ENCODE measurements around the gene CATSPERE. TPM values are rescaled to one million over a fixed set of nuclear protein-coding genes. Genes with fewer than 3 reads are reported as not detected.

CATSPERE gene
- total RNA-seq, 4 donors from 2014 or later = 0.45 to 1.4 (median 0.55) TPM

DNA sequence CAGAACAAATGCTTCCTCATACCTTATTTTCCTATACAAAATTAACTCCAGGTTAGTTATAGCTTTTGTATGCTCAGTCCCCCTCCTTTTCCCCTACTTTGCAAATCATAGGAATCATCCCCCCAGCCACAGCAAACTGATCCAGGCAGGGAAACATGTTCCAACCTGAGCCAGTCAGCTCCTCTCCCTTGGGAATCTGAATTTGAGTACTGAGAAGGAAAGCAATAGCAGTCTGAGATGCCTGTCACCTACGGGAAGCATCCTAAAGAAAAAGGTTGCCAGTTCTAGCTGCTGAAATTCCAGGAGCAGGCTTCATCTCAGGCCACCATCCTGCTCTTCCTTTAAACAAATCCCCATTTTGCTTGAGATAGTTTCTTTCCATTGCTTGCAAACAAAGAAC, 16.2 kb upstream of the CATSPERE start:
- Histone ChIP-seq H3K36me3 (no peaks in the 10 kb centered on the region), H3K9me3 (no peaks in the 10 kb centered on the region), H3K27ac (peak overlapping the region; percentile 40), H3K4me1 (peaks cover 37% of the 10 kb centered on the region), H3K27me3 (no peaks in the 10 kb centered on the region), H3K4me3 (no peak overlapping the region)
- WGBS = 18% methylated on average over 1 of the region's 1 CpG
- no peak for TF ChIP-seq POLR2A (IDR thresholded peaks at IDR 0.05)
- TF ChIP-seq, protein P1, sequence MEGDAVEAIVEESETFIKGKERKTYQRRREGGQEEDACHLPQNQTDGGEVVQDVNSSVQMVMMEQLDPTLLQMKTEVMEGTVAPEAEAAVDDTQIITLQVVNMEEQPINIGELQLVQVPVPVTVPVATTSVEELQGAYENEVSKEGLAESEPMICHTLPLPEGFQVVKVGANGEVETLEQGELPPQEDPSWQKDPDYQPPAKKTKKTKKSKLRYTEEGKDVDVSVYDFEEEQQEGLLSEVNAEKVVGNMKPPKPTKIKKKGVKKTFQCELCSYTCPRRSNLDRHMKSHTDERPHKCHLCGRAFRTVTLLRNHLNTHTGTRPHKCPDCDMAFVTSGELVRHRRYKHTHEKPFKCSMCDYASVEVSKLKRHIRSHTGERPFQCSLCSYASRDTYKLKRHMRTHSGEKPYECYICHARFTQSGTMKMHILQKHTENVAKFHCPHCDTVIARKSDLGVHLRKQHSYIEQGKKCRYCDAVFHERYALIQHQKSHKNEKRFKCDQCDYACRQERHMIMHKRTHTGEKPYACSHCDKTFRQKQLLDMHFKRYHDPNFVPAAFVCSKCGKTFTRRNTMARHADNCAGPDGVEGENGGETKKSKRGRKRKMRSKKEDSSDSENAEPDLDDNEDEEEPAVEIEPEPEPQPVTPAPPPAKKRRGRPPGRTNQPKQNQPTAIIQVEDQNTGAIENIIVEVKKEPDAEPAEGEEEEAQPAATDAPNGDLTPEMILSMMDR (IDR thresholded peaks at IDR 0.05) = no peak
- no peak for TF ChIP-seq EP300 (IDR thresholded peaks at IDR 0.05)
- TF ChIP-seq POLR2AphosphoS5 (IDR thresholded peaks at IDR 0.05) = no peak
- DNase-seq (ENCODE audit: low spot score in 2 of 2) = no peak

- no peaks in the 10 kb centered on the region for H3K36me3 ChIP-seq
- no peak overlapping the region for H3K4me3 ChIP-seq
- no peak for DNase-seq (ENCODE audit: low spot score in 2 of 2)
- no peak for TF ChIP-seq EP300 (IDR thresholded peaks at IDR 0.05)
- TF ChIP-seq, protein P1 (IDR thresholded peaks at IDR 0.05) = no peak
- TF ChIP-seq POLR2A (IDR thresholded peaks at IDR 0.05) = no peak
- TF ChIP-seq POLR2AphosphoS5 (IDR thresholded peaks at IDR 0.05) = no peak
- no peaks in the 10 kb centered on the region for H3K9me3 ChIP-seq
- no peaks in the 10 kb centered on the region for H3K27me3 ChIP-seq
- WGBS = 53% methylated on average over 2 of the region's 2 CpGs
- H3K4me1 ChIP-seq = peaks cover 44% of the 10 kb centered on the region
- H3K27ac ChIP-seq = no peak overlapping the region
These were observed 15.5 kb upstream of the CATSPERE start for GRCh38 chr1:244445320-244446181.

GRCh38 chr1:244447024-244447423, 14.0 kb upstream of the CATSPERE start:
- Histone ChIP-seq H3K36me3 (no peaks in the 10 kb centered on the region), H3K4me3 (no peak overlapping the region), H3K4me1 (peaks cover 46% of the 10 kb centered on the region), H3K27ac (no peak overlapping the region), H3K9me3 (no peaks in the 10 kb centered on the region), H3K27me3 (no peaks in the 10 kb centered on the region)
- TF ChIP-seq, protein P1 (IDR thresholded peaks at IDR 0.05) = no peak
- TF ChIP-seq POLR2AphosphoS5 (IDR thresholded peaks at IDR 0.05) (no peak), POLR2A (IDR thresholded peaks at IDR 0.05) (no peak), EP300 (IDR thresholded peaks at IDR 0.05) (no peak)
- DNase-seq (ENCODE audit: low spot score in 2 of 2) = no peak
- 74% methylated on average over 1 of the region's 1 CpG for WGBS

GRCh38 chr1:244447552-244447951, 13.5 kb upstream of the CATSPERE start:
- DNase-seq (ENCODE audit: low spot score in 2 of 2) = no peak
- Histone ChIP-seq H3K27ac (no peak overlapping the region), H3K4me1 (peaks cover 51% of the 10 kb centered on the region), H3K36me3 (no peaks in the 10 kb centered on the region), H3K9me3 (no peaks in the 10 kb centered on the region), H3K4me3 (no peak overlapping the region), H3K27me3 (no peaks in the 10 kb centered on the region)
- 95% methylated on average over 2 of the region's 2 CpGs for WGBS
- TF ChIP-seq POLR2A (IDR thresholded peaks at IDR 0.05) (no peak), POLR2AphosphoS5 (IDR thresholded peaks at IDR 0.05) (no peak), EP300 (IDR thresholded peaks at IDR 0.05) (no peak)
- TF ChIP-seq, protein P1 (IDR thresholded peaks at IDR 0.05) = no peak

- Histone ChIP-seq H3K9me3 (no peaks in the 10 kb centered on the region), H3K36me3 (no peaks in the 10 kb centered on the region), H3K27me3 (no peaks in the 10 kb centered on the region), H3K4me1 (peaks cover 51% of the 10 kb centered on the region), H3K4me3 (no peak overlapping the region), H3K27ac (no peak overlapping the region)
- WGBS = 89% methylated on average over 5 of the region's 5 CpGs
- no peak for TF ChIP-seq POLR2AphosphoS5 (IDR thresholded peaks at IDR 0.05)
- TF ChIP-seq, protein P1 (IDR thresholded peaks at IDR 0.05) = no peak
- no peak for TF ChIP-seq EP300 (IDR thresholded peaks at IDR 0.05)
- TF ChIP-seq POLR2A (IDR thresholded peaks at IDR 0.05) = no peak
- DNase-seq (ENCODE audit: low spot score in 2 of 2) = no peak
These were observed 12.6 kb upstream of the CATSPERE start for GRCh38 chr1:244448279-244449036.
